ENCODE measurements around the gene SDF4. TPM values are rescaled to one million over a fixed set of nuclear protein-coding genes. Genes with fewer than 3 reads are reported as not detected.

SDF4 gene
- total RNA-seq, 2 experiments from 2014 or later: 108 to 128 TPM

DNA sequence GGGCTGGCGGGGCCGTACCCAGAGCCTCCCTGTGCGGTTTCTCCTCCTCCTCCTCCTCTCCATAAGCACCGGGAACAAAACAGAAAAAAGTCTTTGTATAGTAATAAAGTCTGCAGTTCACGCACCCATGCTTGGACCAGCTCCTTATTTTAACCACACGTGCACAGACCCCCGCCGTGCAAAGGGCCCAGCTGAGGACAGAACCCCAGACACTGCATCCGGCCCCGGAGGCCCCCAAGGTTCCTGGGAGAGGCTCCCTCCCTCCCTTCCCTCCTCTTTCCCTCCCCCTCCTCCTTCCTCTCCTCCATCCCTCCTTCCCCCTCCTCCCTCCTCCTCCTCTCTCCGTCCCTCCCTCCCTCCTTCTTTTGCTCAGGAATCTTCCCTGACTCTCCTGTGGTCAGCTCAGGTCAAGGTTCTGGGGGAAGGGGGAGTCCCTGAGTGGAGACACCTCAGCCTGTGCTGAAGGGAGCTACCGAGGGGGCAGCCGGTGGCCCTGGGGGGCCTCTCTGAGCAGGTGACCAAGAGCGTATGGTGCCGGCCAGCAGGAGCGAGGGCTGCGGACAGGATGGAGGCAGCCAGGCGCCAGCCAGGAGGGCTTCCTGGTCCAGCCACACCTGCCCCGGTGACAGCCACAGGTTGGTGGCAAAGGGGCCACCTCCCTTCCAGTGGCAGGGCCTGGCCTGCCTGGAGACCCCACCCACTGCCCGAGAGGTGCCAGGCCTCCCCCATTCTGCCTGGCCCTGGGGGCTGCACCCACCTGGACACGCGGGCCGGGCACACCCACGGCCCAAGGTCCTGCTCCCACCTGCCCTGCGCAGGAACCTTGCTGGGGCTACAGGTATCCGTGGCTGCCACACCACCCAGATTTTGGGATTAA is 61.3 kb downstream of the SDF4 start:
- Mint-ChIP-seq H3K4me3 (no peak overlapping the region), H3K9me3 (ENCODE audit: low read depth) (no peaks in the 10 kb centered on the region), H3K27ac (no peak overlapping the region), H3K4me1 (peaks cover 22% of the 10 kb centered on the region), H3K27me3 (peaks cover 6% of the 10 kb centered on the region), H3K36me3 (ENCODE audit: low read depth) (no peaks in the 10 kb centered on the region)
- intact Hi-C loops (cut with DNase I, micrococcal nuclease): no loop called here
- CTCF ChIA-PET: no interaction called here
- DNase-seq (no peak), ATAC-seq (no peak)
- POLR2A ChIA-PET: no interaction called here

DNA sequence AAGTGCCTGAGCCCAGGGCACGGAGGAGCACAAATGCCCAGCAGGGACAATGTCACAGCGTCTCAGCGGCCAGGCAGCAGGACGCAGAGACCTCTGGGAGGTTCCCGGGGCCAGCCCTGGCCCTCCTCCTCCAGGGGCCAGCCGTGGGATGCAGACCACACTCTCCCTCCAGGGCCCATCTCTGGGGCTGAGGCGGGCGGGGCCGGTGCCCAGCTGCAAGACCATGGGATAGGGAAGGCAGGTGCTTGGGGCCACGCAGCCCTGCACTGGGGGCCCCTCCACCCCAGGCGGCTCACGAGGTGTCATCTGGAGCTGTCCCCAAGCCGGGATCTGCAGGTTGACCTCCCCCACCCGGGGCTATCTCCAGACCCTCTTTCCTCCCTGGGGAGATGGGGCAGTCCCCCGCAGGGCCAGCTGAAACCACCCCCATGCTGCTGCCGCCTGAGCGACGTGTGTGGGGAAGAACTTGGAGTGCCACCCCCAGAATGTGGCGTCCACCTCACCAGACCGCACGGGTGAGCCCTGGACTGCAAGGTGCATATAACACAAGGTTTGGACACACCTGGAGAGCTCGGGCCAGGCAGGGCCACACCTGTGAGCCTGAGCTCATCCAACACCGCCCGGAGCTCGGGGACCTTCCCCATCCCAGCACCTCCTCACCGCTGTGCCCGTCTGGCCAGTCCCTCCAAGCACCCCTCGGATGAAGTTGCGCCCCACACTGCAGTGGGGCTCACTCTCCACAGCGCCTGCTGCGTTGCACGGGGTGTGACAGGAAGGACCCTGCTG is 62.2 kb downstream of the SDF4 start:
- Mint-ChIP-seq H3K9me3 (ENCODE audit: low read depth) (no peaks in the 10 kb centered on the region), H3K4me3 (no peak overlapping the region), H3K36me3 (ENCODE audit: low read depth) (no peaks in the 10 kb centered on the region), H3K4me1 (peaks cover 21% of the 10 kb centered on the region), H3K27me3 (peaks cover 6% of the 10 kb centered on the region), H3K27ac (no peak overlapping the region)
- CTCF ChIA-PET: interaction anchor here (0.6 kb wide), 1 partner anchor 52 kb away, joined by 3 read pairs; no protein-coding TSS in a partner anchor
- intact Hi-C loops (cut with DNase I, micrococcal nuclease): no loop called here
- no peak for ATAC-seq
- POLR2A ChIA-PET: no interaction called here
- no peak for DNase-seq

DNA sequence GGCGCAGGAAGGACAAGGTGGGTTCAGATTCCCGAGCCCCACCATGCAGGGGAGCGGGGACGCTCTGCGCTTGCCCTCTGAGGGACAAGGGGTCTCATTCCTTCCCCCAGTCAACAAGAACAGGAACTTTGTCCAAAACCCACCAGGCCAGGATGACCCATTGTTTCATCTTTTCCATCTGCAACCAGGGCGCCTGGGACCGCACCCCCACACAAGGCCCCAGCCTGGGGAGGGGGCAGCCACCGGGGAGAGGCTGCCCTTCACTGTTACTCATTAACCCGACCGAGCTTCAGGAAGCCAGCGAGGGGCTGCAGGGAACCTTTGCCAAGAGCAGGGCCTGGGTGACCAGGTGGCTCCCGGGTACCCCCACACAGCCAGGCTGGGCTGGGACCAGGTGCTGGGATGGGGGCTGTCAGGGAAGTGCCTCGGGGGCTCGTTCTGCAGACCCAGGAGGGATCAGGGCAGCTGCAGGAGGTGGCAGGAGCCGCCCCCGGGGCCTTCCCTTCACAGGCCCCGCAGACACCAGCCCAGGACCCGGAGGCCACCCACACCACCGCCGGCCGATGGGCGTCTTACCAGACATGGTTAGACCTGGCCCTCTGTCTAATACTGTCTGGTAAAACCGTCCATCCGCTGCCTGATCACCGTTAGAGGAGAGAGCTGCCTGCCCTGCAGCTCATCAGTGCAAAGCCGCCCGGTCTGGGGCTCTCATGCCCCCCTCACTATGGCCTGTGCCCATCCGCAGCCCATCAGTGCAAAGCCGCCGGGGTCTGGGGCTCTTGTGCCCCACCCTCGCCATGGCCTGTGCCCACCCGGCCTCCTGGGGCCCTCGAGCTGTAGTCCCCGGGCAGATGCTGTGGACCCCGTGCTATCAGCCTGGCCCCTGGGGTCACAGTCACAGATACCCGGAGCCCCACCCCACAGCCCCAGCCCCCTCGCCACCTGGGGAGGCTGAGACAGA is 63.1 kb downstream of the SDF4 start:
- ATAC-seq (no peak), DNase-seq (no peak)
- H3K9me3 Mint-ChIP-seq (ENCODE audit: low read depth): no peaks in the 10 kb centered on the region
- H3K4me3 Mint-ChIP-seq: no peak overlapping the region
- peaks cover 15% of the 10 kb centered on the region for H3K4me1 Mint-ChIP-seq
- no peaks in the 10 kb centered on the region for H3K36me3 Mint-ChIP-seq (ENCODE audit: low read depth)
- CTCF ChIA-PET: interaction anchor here (0.6 kb wide), 1 partner anchor 53 kb away, joined by 3 read pairs; no protein-coding TSS in a partner anchor
- peaks cover 6% of the 10 kb centered on the region for H3K27me3 Mint-ChIP-seq
- POLR2A ChIA-PET: no interaction called here
- H3K27ac Mint-ChIP-seq: no peak overlapping the region
- intact Hi-C loops (cut with DNase I, micrococcal nuclease): no loop called here

DNA sequence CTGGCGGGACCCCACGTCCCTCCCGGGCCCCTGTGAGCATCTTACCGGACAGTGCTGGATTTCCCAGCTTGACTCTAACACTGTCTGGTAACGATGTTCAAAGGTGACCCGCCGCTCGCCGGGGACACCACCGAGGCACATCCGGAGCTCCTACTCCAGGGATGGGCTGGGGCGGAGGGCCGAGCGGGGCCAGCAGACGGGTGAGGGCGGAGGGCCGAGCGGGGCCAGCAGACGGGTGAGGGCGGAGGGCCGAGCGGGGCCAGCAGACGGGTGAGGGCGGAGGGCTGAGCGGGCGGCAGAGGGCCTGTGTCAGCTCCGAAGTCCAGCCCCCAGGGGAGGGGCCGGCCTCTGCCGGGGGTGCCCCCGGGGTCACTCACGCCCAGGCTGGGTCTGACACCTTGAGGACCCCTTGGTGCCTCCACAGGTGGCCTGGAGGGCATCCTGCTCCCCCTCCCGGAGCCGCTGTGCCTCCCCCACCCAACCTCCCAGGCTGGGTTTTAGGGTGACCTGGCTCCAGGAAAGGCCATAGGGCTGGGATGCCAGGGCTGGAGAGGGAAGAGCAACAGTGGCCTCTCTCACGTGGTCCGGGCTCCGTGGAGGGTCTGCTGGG is 63.9 kb downstream of the SDF4 start:
- Mint-ChIP-seq H3K27me3 (peaks cover 6% of the 10 kb centered on the region), H3K9me3 (ENCODE audit: low read depth) (no peaks in the 10 kb centered on the region), H3K4me1 (peaks cover 12% of the 10 kb centered on the region), H3K36me3 (ENCODE audit: low read depth) (no peaks in the 10 kb centered on the region), H3K27ac (no peak overlapping the region), H3K4me3 (no peak overlapping the region)
- ChIA-PET POLR2A (no interaction called here), CTCF (interaction anchor here (1.1 kb wide), 1 partner anchor 45 kb away, joined by 3 read pairs; no protein-coding TSS in a partner anchor)
- intact Hi-C loops (cut with DNase I, micrococcal nuclease): no loop called here
- DNase-seq: no peak
- no peak for ATAC-seq

GRCh38 chr1:1167398-1167821 is 64.4 kb downstream of the SDF4 start:
- Mint-ChIP-seq H3K9me3 (ENCODE audit: low read depth) (no peaks in the 10 kb centered on the region), H3K4me3 (no peak overlapping the region), H3K27ac (no peak overlapping the region), H3K4me1 (peaks cover 9% of the 10 kb centered on the region), H3K27me3 (peaks cover 6% of the 10 kb centered on the region), H3K36me3 (ENCODE audit: low read depth) (no peaks in the 10 kb centered on the region)
- ChIA-PET POLR2A (no interaction called here), CTCF (interaction anchor here (1.1 kb wide), 1 partner anchor 45 kb away, joined by 3 read pairs; no protein-coding TSS in a partner anchor)
- intact Hi-C loops (cut with DNase I, micrococcal nuclease): no loop called here
- ATAC-seq (no peak), DNase-seq (no peak)

Small RNA genes within 50 kb of the gene (microRNA-seq; reads per million reads assigned to microRNA genes)
- gene MIR200A (ENCODE audit: borderline replicate concordance) (5.6 reads per million, percentile 18 among the genes with 10 or more reads in this experiment), gene MIR200B (ENCODE audit: borderline replicate concordance) (8.1 reads per million, percentile 24 among the genes with 10 or more reads in this experiment), gene MIR429 (ENCODE audit: borderline replicate concordance) (14.1 reads per million, percentile 36 among the genes with 10 or more reads in this experiment)

Other genes starting within 250 kb of the SDF4 start
- not detected for gene PERM1, start 249.9 kb downstream of the SDF4 start, total RNA-seq
- gene HES4, start 231.9 kb downstream of the SDF4 start, total RNA-seq: 1 to 10 TPM; 3.5 to 4.2 TPM
- gene ISG15, start 218.5 kb downstream of the SDF4 start, total RNA-seq: 10 to 100 TPM; 30.5 to 51.7 TPM
- 10 to 100 TPM; 22.7 to 24.4 TPM for gene AGRN, start 211.9 kb downstream of the SDF4 start, total RNA-seq
- gene RNF223, start 157.7 kb downstream of the SDF4 start, total RNA-seq: not detected
- gene C1orf159, start 115.9 kb downstream of the SDF4 start, total RNA-seq: 10 to 100 TPM; 11.3 to 13.5 TPM
- not detected for gene TTLL10, start 58.1 kb downstream of the SDF4 start, total RNA-seq
- 100 to 1,000 TPM in 1 of 2 experiments, 10 to 100 TPM in 1; 95.0 to 164 TPM for gene TNFRSF18, start 25.4 kb downstream of the SDF4 start, total RNA-seq
- 100 to 1,000 TPM; 340 to 418 TPM for gene TNFRSF4, start 17.8 kb downstream of the SDF4 start, total RNA-seq
- 10 to 100 TPM in 1 of 2 experiments, 1 to 10 TPM in 1; 9.4 to 12.2 TPM for gene B3GALT6, start 236 bp upstream of the SDF4 start, total RNA-seq
- gene C1QTNF12, start 14.7 kb upstream of the SDF4 start, total RNA-seq: 1 to 10 TPM; 1.1 to 1.6 TPM
- gene UBE2J2, start 41.9 kb upstream of the SDF4 start, total RNA-seq: 10 to 100 TPM; 57.4 to 60.2 TPM
- 1 to 10 TPM; 3.6 to 3.8 TPM for gene SCNN1D, start 48.4 kb upstream of the SDF4 start, total RNA-seq
- gene ACAP3, start 75.9 kb upstream of the SDF4 start, total RNA-seq: 10 to 100 TPM; 17.5 to 24.3 TPM
- 10 to 100 TPM; 13.7 to 18.0 TPM for gene PUSL1, start 76.6 kb upstream of the SDF4 start, total RNA-seq
- 100 to 1,000 TPM; 117 to 151 TPM for gene INTS11, start 92.7 kb upstream of the SDF4 start, total RNA-seq
- gene CPTP, start 92.8 kb upstream of the SDF4 start, total RNA-seq: 10 to 100 TPM in 1 of 2 experiments, 1 to 10 TPM in 1; 9.9 to 11.4 TPM
- under 1 TPM; 0.28 to 0.41 TPM for gene TAS1R3, start 99.3 kb upstream of the SDF4 start, total RNA-seq
- 10 to 100 TPM; 35.3 to 35.5 TPM for gene DVL1, start 117.4 kb upstream of the SDF4 start, total RNA-seq
- under 1 TPM; 0.25 to 0.49 TPM for gene MXRA8, start 126.6 kb upstream of the SDF4 start, total RNA-seq
- gene AURKAIP1, start 143.2 kb upstream of the SDF4 start, total RNA-seq: 100 to 1,000 TPM in 1 of 2 experiments, 10 to 100 TPM in 1; 89.5 to 117 TPM
- gene CCNL2, start 167.3 kb upstream of the SDF4 start, total RNA-seq: 10 to 100 TPM; 73.6 to 89.7 TPM
- gene MRPL20, start 175.3 kb upstream of the SDF4 start, total RNA-seq: 100 to 1,000 TPM; 126 to 143 TPM
- not detected for gene ANKRD65, start 189.3 kb upstream of the SDF4 start, total RNA-seq
- under 1 TPM; 0.56 to 0.78 TPM for gene VWA1, start 203.7 kb upstream of the SDF4 start, total RNA-seq
- under 1 TPM; 0.30 to 0.39 TPM for gene ATAD3C, start 217.7 kb upstream of the SDF4 start, total RNA-seq
- gene ATAD3B, start 239.8 kb upstream of the SDF4 start, total RNA-seq: 10 to 100 TPM; 26.2 to 39.2 TPM